GM18505 (cell line): ENCODE measurements around the gene NR2C2.

ENCODE experiments used
- ATAC-seq: cut with Tn5 transposase; IDR thresholded peaks from one replicate; pipeline ENCODE4 v1.9.1; 2021; ENCODE audit not compliant: unreplicated experiment
- POLR2A ChIP-seq: IDR thresholded peaks from 4 replicates; pipeline ENCODE4 v1.6.1; 2011; ENCODE audit warnings: borderline replicate concordance; ENCODE audit not compliant: insufficient read depth, insufficient read length; ENCODE audit errors: extremely low read depth

Gene NR2C2

GRCh38 chr3:14929310-14930074 lies 17.9 kb upstream of the NR2C2 start:
- no peak for ATAC-seq
- no peak for TF ChIP-seq POLR2A

DNA sequence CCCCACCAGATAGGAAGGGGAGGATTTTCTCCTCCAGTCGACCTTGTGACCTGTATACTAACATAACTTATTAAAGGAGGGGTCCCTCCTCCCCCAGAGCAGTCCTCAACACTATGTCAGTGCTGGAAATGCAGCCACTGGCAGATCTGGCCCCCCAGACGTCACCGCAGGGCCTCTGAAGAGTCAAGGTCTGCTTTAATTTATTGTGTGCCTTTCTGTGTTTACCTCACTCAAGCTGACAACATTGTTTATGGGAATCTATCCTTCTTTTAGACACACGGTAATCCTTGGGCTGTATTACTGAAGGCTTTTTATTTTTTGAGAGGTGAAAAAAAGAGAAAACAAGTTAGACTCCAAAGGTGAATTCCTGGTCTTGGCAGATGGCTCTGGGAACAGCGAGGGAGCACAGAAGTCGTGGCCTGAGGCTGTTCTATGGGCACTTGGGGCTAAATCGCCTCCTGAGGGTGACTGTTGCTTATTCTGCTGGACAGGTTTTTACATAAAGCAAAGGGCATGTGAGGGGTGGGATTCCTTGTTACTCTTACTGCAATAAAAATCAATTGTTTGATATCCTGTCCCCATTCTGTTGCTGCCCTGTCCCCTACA lies 13.5 kb upstream of the NR2C2 start:
- ATAC-seq = no peak
- TF ChIP-seq POLR2A = no peak

DNA sequence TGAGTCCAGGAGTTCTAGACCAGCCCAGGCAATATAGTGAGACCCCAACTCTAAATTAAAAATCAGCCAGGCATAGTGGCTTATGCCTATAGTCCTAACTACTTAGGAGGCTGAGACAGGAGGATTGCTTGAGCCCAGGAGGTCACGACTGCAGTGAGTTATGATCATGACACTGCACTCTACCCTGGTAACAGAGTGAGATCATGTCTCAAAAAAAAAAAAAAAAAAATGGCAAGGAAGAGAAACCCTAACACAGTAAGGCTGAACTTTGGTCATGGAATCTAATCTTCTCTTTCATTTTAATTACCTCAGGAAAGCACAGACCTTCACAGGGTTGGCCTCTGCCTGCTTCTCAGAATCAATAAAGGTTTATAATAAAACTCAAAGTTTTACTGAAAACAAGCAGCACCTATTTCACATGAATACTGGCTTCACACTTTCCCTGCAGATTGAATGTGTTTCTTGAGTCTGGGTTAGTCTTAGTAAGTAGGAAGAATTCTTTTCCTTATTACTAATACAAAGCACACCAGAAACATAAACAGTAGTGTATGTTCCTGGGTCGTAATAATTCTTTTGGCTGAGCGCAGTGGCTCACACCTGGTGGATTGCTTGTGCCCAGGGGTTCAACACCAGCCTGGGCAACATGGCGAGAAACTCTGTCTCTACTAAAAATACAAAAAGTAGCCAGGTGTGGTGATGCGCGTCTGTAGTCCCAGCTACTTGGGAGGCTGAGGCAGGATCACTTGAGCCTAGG lies 11.6 kb upstream of the NR2C2 start:
- no peak for ATAC-seq

GRCh38 chr3:14938954-14939353 lies 8.4 kb upstream of the NR2C2 start:
- no peak for ATAC-seq
- TF ChIP-seq POLR2A = no peak

More for the DNA sequence above, 11.6 kb upstream of the NR2C2 start:
- no peak for TF ChIP-seq POLR2A

- no peak for TF ChIP-seq POLR2A
- ATAC-seq = no peak
Measured at GRCh38 chr3:14941871-14942270, 5.5 kb upstream of the NR2C2 start.

DNA sequence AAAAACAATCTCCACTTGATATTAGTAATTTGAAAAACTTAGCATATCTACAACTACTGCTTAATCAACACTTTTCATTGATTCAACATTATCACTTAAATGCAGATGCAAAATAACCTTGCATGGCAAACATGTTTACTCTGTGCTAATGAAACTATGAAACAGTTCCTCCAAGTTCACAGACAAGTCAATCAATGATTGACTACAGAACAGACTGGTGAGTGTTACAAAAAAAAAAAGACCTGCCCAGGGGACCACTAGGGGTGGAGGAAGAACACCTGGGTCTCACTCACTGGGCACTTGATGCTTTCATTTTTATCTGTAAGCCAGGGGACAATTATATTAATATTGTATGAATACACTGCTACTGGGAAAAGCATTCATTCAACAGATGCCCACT lies 4.3 kb upstream of the NR2C2 start:
- no peak for ATAC-seq

GRCh38 chr3:14946236-14946635 lies 1.1 kb upstream of the NR2C2 start:
- ATAC-seq = no peak
- no peak for TF ChIP-seq POLR2A

More for the DNA sequence above, 4.3 kb upstream of the NR2C2 start:
- no peak for TF ChIP-seq POLR2A

GRCh38 chr3:14946739-14947099 lies 664 bp upstream of the NR2C2 start:
- no peak for ATAC-seq

DNA sequence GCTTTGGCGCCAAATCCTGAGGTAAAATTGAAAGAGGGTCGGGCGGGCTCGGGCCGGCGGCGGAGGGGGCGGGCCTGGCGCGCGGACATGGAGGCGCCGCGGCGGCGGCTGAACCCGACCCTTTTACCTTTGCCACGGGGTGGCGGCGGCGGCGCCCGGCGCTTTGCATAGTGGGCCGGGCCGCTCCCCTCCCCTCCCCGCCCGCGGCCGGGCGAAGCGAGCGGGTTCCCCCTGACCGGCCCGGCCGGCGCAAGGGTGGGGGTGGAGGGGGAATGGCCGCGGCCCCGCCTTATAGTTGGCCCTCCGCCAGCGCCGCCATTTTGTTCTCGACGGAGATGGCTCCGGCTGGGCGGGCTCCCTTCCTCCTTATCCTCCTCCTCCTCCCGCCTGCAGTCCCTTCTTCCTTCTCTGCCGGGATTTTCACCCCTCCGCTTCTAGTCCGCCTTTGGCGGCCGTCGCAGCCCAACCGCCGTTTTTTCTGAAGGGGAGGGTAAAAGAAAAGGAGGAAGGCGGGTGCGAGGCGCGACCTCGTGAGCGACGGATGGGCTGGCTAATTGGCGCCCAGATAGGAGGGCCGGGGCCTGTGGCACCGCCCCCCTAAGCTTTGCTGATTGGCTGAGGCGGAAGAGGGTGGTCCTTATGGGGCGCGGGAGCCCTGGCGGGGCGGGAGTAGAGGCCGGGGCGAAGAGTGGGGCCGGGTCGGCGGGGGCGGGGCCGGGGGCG lies 664 bp downstream of the NR2C2 start:
- peak; percentile 62 for TF ChIP-seq POLR2A
- ATAC-seq = peak; percentile 80

More at GRCh38 chr3:14946739-14947099, 664 bp upstream of the NR2C2 start:
- no peak for TF ChIP-seq POLR2A

DNA sequence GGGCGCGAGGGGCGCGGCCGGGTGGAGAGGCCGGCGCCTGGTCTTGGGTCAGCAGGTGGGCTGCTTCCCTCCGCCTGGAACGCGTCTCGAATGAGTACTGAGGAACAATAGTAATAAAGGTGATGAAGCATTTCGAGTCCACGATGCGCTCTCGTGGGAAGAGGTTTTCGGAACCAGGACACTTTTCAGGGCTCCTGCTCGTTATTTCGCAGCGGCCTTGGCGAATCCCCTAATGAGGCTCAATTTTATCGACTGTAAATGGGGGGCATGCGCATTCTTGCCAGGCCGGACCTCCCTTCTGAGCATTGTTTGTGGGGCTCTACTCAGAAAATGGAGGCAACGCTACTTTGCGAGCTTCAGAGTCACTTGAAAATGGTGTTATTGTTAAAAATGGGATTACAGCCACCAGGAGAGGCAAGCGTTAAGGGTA lies 1.2 kb downstream of the NR2C2 start:
- peak; percentile 50 for TF ChIP-seq POLR2A
- ATAC-seq = no peak

DNA sequence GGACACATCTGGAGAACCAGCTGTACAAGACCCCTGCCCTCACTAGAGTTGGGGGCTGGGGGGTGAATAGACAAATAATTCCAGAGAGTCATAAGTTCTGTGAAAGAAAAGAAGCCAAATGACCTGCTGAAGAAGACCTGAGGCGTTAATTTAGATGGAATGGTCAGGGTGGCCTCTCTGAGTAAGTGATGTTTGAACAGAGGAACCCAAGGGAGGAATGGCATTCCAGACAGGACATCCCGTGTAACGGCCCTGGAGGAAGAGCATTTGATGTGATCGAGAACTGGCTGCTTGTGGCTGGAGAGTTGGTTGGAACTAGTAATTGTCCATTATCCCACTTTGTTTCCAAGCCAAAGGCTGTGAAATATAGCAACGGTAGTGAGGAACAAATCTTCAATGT lies 1.7 kb downstream of the NR2C2 start:
- TF ChIP-seq POLR2A = no peak
- no peak for ATAC-seq

- ATAC-seq = no peak
- TF ChIP-seq POLR2A = no peak
Measured at GRCh38 chr3:14950274-14950673, 2.9 kb downstream of the NR2C2 start.

GRCh38 chr3:14957153-14957552 lies 9.8 kb downstream of the NR2C2 start:
- no peak for ATAC-seq
- no peak for TF ChIP-seq POLR2A
